GM08714 (cell line): ENCODE measurements around the gene ACOX3.
"Not testable (repeated sequence)": the region's sequence is repeated elsewhere in the genome, so short reads cannot be mapped to it uniquely, and the experiment has no call there.

ENCODE experiments used
- H3K4me3 ChIP-seq: fragments of 200-500 bp; sonication (Bioruptor generic); 2 replicates; pipeline ENCODE4 v1.5.1; 2014; ENCODE audit warnings: mild to moderate bottlenecking, low read length, inconsistent platforms
- ZNF274 ChIP-seq: IDR thresholded peaks from 2 replicates; pipeline ENCODE4 v1.6.1; 2012; ENCODE audit warnings: mild to moderate bottlenecking, low read depth, low read length

Gene ACOX3

DNA sequence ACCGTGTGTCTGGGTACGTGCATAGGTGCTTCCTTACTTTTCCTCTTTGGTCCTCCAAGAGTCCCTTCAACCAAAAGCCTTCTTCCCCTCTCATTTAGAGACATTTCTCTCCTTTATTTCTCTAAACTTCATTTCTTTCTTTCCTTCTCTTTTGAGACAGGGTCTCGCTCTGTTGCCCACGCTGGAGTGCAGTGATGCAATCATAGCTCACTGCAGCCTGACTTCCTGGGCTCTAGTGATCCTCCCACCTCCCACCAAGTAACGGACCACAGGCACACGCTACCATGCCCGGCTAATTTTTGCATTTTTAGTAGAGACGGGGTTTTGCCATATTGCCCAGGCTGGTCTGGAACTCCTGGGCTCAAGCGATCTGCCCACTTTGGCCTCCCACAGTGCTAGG lies 42.2 kb downstream of the ACOX3 start:
- no peak for TF ChIP-seq ZNF274

DNA sequence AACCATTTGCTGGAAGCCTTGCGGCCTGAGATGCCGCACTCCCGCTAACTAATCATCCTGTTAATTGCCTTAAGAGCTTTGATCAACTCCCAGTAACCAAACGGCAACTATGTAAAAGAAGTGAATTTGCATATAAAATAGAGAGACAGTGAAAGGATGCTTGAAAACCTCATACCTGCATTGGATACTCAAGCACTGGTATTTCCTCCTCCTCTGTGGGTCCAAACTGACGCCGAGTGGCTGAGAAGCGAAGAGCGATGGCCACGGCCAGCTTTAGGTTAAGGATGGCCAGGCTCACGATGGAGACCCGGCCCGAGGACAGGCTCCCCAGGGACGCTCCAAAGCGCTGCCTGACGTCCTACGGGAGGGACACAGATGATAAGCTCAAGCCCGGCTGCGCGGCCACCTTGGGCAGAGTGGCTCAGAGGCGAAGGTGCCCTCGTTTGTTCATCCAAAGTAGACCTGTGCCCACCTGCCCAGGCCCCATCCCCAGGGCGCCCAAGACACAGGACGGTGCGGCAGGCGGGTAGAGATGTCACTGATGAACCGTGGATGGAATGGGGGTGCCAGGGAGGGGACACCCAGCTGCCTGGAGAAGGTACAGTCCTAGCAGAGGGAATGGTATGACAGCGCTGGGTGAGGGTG lies 43.6 kb downstream of the ACOX3 start:
- TF ChIP-seq ZNF274 = no peak

More for the DNA sequence above, 42.2 kb downstream of the ACOX3 start:
- H3K4me3 ChIP-seq = no peak overlapping the region

DNA sequence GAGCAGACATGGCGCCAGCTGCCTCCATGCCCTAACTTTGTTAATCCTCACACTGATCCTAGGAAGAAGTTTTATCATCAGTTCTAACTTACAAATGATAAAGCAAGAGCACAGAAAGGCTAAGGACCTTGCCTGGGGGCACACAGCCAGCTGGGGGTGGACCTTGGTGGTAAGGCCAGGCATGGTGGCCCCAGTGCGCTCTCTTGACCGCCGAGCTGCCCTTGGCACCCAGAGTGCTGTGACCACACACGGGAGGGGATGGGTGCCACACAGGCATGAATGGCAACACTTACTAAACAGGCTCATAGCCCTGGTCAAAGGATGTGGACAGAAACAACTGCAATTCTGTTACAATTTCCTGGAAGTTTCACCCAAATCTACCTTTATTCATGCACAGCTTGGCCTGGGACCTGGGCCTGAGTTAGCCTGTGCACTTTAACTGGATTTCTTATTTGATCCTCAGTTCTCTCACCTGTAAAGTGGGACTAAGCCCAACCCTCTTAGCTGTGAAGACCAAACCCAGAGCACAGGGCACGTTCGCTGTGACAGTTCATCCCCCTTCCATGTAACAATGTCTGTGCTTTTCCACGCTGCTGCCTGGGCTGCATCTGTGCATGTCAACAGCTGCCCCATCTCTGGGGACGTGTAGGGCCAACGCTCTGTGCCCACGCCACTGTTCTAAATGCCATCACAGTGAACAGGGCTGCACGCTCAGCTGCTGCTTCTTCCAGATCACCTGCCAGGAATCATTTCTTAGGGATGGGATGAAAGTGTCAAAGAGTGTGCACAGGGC lies 44.8 kb downstream of the ACOX3 start:
- no peak for TF ChIP-seq ZNF274
- H3K4me3 ChIP-seq = no peak overlapping the region

More for the DNA sequence above, 43.6 kb downstream of the ACOX3 start:
- H3K4me3 ChIP-seq = no peak overlapping the region

DNA sequence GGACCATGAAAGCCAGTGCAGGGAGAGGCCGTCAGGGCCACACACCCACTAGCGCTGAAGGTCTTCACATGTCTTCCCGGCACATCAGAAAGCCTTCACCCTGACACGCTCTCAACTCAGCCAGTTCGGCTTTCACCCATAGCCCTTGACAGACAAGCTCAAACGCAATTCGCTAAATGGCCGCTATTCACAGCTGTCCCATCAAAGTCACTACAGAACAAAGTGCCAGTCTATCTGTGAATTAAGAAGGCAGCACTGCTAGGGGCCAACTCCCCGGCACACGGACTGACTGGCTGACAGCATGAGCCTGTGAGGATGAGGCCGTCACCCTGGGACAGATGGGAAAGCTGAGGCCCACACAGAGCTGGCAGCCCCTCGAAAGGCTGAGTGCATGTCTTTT lies 45.7 kb downstream of the ACOX3 start:
- H3K4me3 ChIP-seq = no peak overlapping the region
- no peak for TF ChIP-seq ZNF274

DNA sequence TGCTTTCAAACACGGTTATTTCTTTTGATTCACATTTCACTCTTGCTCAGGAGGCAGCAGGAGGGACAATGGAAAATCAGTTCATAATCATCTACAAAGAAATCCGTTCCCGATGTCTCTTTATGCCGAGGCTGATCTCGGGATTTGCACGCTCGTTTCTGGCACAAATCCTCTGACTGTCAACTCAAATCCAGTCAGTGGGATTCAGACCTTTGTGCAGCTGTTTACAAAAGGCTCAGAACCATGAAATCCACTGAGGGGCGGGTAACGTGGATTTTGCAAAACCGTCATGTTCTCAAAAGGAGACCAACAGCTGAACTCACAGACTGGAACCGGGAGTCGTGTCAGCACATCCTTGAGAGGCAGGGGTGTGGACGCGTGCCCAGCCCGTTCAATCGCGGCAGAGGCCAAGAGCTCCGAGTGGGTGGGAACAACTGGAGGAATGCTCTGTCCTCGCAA lies 46.4 kb downstream of the ACOX3 start:
- no peak overlapping the region for H3K4me3 ChIP-seq
- no peak for TF ChIP-seq ZNF274

DNA sequence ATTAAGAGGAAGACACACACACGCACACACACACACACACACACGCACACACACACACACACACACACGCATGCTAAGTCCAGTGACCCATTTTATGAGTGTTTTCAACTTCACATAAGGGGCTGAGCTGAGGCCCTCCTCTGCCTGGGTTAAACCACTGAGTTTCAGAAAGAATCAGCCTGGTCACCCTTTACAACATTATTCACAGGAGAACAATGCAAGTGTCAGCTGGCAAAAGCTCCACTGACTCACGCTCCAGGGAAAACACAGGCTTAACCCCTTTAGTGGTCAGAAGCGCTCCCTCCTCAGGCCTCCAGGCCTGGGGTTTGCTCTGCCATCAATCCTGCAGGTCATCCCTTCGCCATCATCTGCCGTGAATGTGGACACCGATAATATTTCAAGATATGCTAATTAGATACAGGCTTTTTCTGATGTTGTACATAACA lies 46.9 kb downstream of the ACOX3 start:
- no peak for TF ChIP-seq ZNF274
- H3K4me3 ChIP-seq = no peak overlapping the region

DNA sequence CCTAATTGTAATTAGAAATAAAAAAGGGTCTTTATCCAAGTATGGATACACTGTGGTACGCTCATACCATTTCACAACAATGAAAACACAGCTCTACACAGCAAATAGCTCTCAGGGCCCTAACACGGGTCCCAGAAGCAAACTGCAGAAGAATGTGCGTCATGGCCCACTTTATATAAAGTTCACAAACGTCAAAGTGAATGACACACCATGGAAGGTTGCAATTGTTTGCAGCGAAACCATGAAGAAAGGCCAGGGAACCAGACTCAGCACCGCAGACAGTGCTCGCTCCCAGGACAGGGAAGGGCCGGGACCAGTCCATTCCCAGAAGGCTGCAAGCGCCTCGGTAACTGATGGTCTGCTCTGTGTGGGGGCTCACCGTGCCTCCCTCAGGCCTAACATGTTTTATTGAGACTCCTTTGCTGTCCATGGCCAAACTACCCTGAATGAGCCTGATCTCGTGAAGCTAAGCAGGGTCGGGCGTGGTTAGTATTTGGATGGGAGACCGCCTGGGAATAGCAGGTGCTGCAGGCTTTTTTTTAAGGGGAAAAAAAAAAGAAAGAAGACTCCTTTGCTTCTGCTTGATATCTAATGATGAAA lies 47.8 kb downstream of the ACOX3 start:
- H3K4me3 ChIP-seq = no peak overlapping the region
- TF ChIP-seq ZNF274 = no peak

DNA sequence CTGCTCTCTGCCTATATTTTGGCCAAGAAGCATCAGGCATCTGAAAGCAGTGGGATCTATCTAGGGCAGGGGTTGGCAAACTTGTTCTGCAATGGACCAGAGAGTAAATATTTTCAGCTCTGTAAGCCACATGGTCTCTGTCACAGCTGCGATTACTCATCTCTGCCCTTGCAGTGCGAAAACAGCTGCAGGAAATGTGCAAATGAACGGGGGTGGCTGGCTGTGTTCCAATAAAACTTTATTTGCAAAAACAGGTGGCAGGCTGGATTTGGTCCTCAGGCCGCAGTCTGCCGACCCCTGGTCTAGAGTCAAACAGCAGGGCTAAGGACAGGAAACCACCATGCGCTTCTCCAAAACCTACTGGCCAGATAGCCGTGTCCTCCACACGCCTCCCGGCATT lies 48.6 kb downstream of the ACOX3 start:
- TF ChIP-seq ZNF274 = no peak
- H3K4me3 ChIP-seq = no peak overlapping the region

DNA sequence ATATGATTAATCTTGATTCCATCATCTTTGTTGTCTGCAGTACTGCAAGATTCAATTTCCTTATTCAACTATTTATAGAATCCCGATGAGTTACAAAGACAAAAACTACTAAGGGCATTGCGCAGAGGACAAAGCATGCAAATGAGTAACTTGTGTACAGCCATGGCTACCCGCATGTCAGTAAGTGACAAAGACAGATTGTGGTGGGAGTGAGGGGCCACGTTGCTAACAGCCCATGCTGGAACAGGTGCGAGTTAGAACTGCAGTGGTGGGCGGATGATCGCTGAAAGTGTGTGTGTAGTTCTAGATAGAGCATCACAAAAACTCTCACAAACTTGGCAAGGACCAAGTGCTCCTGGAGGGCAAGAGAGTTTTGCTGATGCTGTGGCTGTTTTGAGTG lies 49.5 kb downstream of the ACOX3 start:
- TF ChIP-seq ZNF274 = no peak
- no peak overlapping the region for H3K4me3 ChIP-seq

DNA sequence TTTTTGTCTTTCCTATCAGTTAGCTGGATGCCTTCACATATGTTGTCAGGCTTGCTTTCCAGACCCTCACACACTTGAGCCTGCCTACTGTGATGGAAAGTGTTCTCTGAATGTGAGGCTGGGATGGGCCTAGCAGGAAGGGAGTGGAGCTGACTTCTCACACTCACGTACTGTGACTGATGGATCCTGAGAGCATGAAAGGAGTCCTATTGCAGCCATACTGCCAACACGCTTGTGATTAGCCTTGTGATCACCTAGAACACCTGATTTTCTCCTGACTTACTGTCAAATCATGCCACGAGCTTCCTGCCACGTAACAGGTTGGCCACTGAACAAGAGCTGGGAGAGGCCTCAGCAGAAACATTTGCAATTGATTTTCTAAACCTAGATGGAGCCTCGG lies 49.9 kb downstream of the ACOX3 start:
- no peak for TF ChIP-seq ZNF274

DNA sequence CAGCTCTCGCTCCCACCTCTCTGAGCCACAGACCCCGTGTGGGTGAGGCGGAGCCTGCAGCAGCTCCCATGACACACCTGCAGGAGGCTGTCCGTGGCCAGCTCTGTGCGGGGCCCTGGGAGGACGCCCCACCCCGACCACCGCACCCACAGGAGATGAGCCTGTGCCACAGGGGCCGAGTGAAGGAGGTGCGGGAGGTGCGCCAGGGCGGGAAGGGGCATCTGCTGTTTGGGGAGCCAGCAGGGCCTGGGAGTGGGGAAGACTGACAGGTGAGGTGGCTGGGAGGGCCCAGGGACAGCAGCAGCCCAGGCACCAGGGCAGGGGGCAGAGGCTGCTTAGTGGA lies 52.0 kb downstream of the ACOX3 start:
- no peak for TF ChIP-seq ZNF274
- no peak overlapping the region for H3K4me3 ChIP-seq

More for the DNA sequence above, 49.9 kb downstream of the ACOX3 start:
- no peak overlapping the region for H3K4me3 ChIP-seq

DNA sequence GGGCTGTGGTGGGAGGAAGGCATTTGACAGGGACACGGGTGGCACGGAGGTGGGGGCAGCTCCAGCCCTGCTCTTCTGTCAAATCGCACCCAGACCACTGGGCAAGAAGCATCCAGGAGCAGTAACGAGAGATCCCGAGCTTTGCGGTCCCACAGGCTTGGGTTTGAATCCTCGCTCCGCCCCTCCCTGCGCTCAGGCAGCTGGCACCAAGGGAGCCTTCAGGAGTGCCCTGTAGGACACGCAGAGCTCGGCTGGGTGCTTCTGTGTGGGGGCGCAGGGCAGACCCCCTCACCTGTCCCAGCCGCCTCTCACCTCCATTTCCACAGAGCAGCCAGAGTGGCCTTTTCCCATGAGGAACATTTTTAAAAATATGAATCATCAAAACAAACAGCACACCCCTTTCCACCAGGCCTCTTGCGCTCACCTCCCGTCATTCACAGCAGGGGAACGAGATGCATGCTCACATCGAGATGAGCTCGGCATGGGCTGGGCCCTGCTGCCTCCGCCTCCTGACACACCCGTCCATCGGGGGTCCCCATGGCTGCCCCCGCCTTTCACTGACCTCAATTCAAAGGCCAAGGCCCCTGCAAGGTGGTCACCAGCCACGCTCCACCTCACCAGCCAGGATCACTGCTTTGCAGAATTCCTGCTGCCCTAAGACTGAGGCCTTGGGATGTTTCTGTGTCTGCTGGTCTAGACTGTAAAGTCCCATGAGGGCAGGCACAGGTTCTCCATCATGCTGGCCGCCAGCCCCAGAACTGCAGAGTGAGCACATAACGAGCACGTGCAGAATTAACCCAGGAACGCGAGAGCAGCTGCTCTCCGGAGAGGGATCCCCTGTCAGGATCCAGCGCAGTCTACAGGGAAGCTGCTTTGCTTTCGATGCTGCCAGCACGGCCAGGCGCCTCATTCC lies 52.7 kb downstream of the ACOX3 start:
- H3K4me3 ChIP-seq = no peak overlapping the region
- no peak for TF ChIP-seq ZNF274

DNA sequence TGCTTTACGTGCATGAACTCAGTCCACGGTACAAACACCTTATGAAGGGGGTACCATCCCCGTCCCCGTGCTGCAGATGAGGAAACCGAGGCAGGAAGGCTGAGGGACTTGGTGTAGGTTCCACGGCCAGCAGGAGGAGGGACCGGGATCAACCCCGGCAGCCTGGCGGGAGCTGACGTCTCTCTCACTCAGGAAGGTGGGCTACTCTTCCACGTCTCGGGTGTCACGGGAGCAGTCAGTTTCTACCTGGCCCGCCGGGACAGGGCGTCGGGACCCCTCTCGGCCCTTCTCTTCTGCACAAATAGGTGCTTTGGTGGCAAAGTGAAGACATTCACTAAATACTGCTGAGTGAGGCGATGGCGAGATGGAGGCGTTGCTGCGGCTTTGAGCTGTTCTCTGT lies 53.3 kb downstream of the ACOX3 start:
- H3K4me3 ChIP-seq = no peak overlapping the region
- TF ChIP-seq ZNF274 = no peak

DNA sequence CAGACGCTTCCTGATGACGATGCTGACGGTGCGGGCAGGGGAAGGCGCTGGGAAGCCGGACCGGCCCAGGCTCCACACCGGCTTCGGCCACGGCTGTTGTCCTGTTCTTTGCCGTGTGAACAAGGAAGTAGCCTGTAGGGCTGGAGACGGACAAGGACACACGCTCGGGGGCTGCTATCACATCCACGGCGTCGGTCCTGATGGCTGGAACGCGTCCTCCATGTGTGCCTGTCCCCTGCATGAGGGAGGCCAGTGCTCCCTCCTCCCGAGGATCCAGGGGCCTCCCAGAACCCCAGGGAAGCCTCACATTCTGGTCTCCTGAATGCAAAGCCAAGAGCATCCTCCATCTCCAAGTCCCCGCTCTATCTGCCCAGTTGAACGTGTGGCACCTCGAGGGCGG lies 53.8 kb downstream of the ACOX3 start:
- no peak for TF ChIP-seq ZNF274
- H3K4me3 ChIP-seq = no peak overlapping the region

DNA sequence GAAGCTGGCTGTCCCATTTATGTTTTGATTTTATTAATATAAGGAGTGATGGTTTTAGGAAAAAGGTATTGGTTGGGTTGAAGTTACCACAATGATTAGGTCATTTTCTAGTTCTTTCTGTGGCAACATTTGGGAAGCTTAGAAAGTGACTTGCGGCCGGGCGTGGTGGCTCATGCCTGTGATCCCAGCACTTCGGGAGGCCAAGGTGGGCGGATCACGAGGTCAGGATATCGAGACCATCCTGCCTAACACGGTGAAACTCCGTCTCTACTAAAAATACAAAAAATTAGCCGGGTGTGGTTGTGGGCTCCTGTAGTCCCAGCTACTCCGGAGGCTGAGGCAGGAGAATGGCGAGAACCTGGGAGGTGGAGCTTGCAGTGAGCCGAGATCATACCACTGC lies 54.4 kb downstream of the ACOX3 start:
- H3K4me3 ChIP-seq = not testable (repeated sequence)
